ENCODE data around the gene C14orf119. TPM values are rescaled to one million over a fixed set of nuclear protein-coding genes. Genes with fewer than 3 reads are reported as not detected.

C14orf119 gene
- total RNA-seq, 2 experiments from 2014 or later, result 42.4 to 44.5 TPM

GRCh38 chr14:23093526-23093925, 1.8 kb upstream of the C14orf119 start:
- intact Hi-C loops (cut with micrococcal nuclease; ENCODE audit: unreplicated experiment), result no loop called here
- POLR2A ChIA-PET, result interaction anchor here (1.3 to 1.4 kb wide), 2 partner anchors 22 to 83 kb away, joined by 5 to 11 read pairs; no protein-coding TSS in a partner anchor

GRCh38 chr14:23093991-23094665, 1.2 kb upstream of the C14orf119 start:
- peaks cover 56% of the 10 kb centered on the region for H3K79me2 ChIP-seq (ENCODE audit: insufficient read depth, low read depth, low read length)
- H3K9me2 ChIP-seq (ENCODE audit: insufficient read depth, low read length), result no peaks in the 10 kb centered on the region
- DNase-seq (ENCODE audit: low spot score), result peak; percentile 15
- peaks cover 23% of the 10 kb centered on the region for H3K4me1 ChIP-seq (ENCODE audit: insufficient read depth, low read length, poor library complexity, severe bottlenecking)
- TSS peak; percentile 54 for BruUV-seq (replicated peaks)
- H3K9me3 ChIP-seq (ENCODE audit: low read length), result no peaks in the 10 kb centered on the region
- ChIA-PET POLR2A (interaction anchor here (0.6 to 1.7 kb wide), 17 partner anchors 11 to 1164 kb away, joined by 3 to 13 read pairs (median 5); partner anchors contain the start of genes HAUS4, PABPN1 and PPP1R3E), CTCF (ENCODE audit: unreplicated experiment) (interaction anchor here (0.8 to 2.3 kb wide), 8 partner anchors 15 to 227 kb away, joined by 3 to 12 read pairs (median 4); partner anchors contain the start of gene PABPN1)
- TF ChIP-seq EZH2phosphoT487 (IDR thresholded peaks at IDR 0.05; ENCODE audit: borderline replicate concordance, low read depth, low read length) (no peak), CTCF (conservative IDR thresholded peaks at IDR 0.05; ENCODE audit: low read length) (peak; percentile 71)
- peaks cover 21% of the 10 kb centered on the region for H4K20me1 ChIP-seq (ENCODE audit: insufficient read depth, low read length)
- peaks cover 69% of the 10 kb centered on the region for H3K36me3 ChIP-seq (ENCODE audit: insufficient read depth, low read length)
- peak overlapping the region; percentile 92 for H3K4me3 ChIP-seq (ENCODE audit: low read depth, low read length, poor library complexity, severe bottlenecking)
- intact Hi-C loops (cut with micrococcal nuclease; ENCODE audit: unreplicated experiment), result loop anchor here (2.0 kb wide), 1 partner anchor 23 kb away; no protein-coding TSS in a partner anchor
- H3K27ac ChIP-seq (ENCODE audit: low read depth, low read length, poor library complexity, severe bottlenecking), result peak overlapping the region; percentile 81
- H2AFZ ChIP-seq (ENCODE audit: low read length), result peak overlapping the region; percentile 59; the same call in 1 of the 2 replicates
- peak overlapping the region; percentile 94 for H3K4me2 ChIP-seq (ENCODE audit: low read length)

More at GRCh38 chr14:23093526-23093925, 1.8 kb upstream of the C14orf119 start:
- BruUV-seq (replicated peaks), result no TSS peak
- Histone ChIP-seq H3K4me3 (ENCODE audit: low read depth, low read length, poor library complexity, severe bottlenecking) (peak overlapping the region; percentile 92), H3K4me2 (ENCODE audit: low read length) (peak overlapping the region; percentile 94), H2AFZ (ENCODE audit: low read length) (no peak overlapping the region), H3K4me1 (ENCODE audit: insufficient read depth, low read length, poor library complexity, severe bottlenecking) (peaks cover 23% of the 10 kb centered on the region), H4K20me1 (ENCODE audit: insufficient read depth, low read length) (peaks cover 21% of the 10 kb centered on the region), H3K79me2 (ENCODE audit: insufficient read depth, low read depth, low read length) (peaks cover 56% of the 10 kb centered on the region), H3K36me3 (ENCODE audit: insufficient read depth, low read length) (peaks cover 68% of the 10 kb centered on the region), H3K27ac (ENCODE audit: low read depth, low read length, poor library complexity, severe bottlenecking) (no peak overlapping the region), H3K9me2 (ENCODE audit: insufficient read depth, low read length) (no peaks in the 10 kb centered on the region), H3K9me3 (ENCODE audit: low read length) (no peaks in the 10 kb centered on the region)
- no peak for DNase-seq (ENCODE audit: low spot score)
- CTCF ChIA-PET (ENCODE audit: unreplicated experiment), result interaction anchor here (1.0 kb wide), 1 partner anchor 15 kb away, joined by 3 read pairs; no protein-coding TSS in a partner anchor
- TF ChIP-seq CTCF (conservative IDR thresholded peaks at IDR 0.05; ENCODE audit: low read length) (no peak), EZH2phosphoT487 (IDR thresholded peaks at IDR 0.05; ENCODE audit: borderline replicate concordance, low read depth, low read length) (no peak)

Measured in OCI-LY7 (cell line).